ENCODE data around the gene LDLRAD4. TPM values are rescaled to one million over a fixed set of nuclear protein-coding genes. Genes with fewer than 3 reads are reported as not detected.

Gene LDLRAD4
- total RNA-seq, 1 donor from 2014 or later: 6.7 TPM

DNA sequence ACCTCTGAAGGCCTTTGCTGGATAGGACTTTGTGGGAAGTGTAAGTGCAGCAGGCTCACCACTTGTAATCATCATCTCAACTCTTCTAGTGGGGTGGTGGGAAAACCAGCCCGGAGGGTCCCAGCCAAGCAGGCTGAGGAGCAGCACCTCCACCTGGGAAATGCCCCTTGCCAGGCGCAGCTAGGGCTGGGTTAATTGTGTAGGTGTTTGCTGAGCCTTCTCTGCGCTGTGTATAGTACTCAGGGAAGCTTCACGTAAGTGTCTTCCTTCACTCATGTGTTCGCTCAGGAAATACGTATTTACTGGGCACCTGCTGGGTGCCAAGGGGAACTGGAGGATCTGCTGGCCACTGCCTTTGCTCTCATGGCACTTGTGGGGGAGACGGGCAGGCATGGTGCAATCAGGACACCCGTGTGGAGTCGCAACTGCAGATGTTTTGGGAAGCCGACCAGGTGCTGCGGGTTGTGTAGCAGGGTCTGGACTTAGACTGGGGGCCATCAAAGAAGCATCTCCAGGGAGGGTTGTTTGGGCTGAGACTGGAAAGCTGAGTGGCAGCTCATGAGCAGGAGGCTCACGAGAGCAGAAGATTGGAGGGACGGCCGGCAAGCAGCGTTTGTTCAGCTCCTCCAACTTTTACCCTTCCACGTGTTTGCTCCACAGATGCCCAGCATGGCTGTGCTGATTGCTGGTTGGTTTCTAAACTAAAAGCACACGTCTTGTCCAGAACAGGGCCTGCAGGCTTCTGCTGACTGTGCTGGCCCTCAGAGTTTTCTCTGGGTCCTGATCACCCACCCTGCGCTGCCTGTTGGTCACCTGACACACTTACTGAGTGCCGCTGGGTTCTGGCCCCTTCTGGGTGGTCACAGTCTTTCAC, 164.6 kb downstream of the LDLRAD4 start:
- DNase-seq (ENCODE audit: low read depth in 2 of 2): no peak

DNA sequence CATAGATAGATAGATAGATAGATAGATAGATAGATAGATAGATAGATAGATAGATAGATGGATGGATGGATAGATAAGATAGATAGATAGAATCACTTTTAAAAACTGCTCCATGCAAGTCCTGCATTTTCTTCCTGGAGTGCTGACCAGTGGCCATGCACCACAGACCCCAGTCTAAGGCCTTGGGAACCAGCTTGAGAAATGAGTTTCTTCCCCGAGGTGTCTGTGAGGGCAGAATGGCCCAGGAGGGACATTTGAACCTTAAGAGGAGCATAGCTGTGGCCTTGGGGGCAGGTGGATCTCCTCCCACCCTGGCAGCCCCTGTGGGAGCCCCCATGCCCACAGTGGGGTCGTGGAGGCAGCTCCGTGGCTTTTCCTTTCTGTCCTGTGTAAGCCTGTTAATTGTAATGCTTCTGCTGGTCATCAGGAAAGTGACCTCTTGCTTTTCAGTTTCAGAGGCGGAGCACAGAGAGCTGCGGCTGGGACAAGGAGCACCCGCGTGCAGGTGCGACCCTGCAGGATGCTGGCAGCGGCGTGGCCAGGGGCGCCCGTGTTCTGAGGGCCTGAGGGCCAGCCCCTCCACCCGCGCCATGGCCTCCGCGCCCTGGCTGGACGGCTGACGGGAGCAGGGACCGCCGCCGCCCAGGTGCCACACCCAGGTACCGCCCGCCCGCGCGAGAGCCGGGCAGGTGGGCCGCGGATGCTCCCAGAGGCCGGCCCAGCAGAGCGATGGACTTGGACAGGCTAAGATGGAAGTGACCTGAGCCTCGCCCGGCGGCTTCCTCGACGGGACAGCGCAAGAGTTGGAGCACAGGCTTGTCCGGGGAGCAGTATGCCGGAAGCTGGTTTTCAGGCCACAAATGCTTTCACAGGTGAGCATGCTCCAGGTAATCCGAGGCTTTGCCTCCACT, 168.6 kb downstream of the LDLRAD4 start:
- DNase-seq (ENCODE audit: low read depth in 2 of 2): no peak

DNA sequence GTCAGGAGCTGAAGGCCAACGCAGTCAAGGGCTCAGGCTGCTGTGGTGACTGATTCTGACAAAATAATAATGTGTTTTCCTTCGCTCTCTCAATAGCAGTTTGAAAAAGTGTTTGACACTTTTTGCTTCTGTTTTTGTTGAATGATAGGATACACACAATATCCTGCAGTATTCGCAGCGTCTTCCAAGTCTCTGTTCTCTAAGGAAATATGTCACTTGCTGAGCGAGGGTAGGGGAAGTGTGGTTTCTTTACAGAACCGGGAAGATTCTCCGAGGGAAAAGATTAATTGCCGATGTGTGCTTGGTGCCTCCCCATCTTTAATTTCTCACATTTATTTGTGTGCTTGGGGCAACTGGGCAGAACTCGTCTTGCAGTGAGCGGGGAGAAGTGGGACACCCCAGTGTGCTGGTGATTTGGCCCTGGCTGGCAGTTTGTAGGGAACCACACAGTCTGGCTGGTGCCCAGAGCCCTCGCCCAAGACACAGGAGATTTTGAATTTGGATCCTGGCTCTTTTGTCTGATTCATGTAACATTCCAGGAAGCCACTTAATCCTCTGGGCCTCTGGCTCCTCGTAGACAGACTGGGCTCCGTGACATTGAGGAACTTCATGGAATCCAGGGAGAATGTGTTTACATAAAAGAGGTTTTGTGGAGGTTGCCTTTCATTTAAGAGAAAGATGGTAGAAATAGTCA, 169.4 kb downstream of the LDLRAD4 start:
- DNase-seq (ENCODE audit: low read depth in 2 of 2): no peak

DNA sequence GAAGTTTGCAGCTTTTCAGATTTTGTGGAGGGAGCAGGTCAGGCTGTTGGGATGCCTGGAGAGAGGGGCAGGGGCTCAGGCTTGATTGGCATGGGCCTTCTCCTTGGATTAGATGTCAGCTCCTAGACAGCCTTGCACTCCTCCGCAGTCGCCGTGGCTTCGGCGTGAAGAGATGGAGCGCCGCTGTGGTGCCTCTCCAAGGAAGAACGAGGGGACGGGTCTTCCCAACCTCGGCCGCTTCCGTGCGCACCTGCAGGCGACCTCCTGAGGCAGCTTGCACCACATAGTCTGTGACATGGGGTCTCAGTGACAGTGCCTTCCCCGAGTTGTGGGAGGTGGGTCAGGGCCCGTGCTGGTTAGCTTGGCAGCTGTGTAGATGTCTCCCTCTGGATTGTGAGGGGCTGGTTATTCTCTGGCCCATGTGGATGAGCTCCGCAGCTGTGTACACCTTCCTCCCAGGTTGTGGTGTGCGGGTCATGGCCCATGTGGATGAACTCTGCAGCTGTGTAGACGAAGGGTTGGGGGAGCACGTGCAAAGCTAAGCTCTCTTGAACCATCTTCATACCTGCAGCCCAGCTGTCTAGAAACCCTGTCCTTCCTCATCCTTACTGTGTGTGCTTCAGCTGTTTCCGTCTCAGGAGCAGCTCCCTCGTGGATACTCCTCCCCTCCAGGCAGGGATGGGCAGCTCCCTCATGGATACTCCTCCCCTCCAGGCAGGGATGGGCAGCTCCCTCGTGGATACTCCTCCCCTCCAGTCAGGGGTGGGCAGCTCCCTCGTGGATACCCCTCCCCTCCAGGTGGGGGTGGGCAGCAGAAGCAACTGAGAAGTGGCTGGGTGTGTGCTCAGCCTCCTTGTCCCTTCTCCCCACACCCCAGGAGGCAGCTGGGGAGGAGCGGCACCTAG, 170.3 kb downstream of the LDLRAD4 start:
- no peak for DNase-seq (ENCODE audit: low read depth in 2 of 2)

DNA sequence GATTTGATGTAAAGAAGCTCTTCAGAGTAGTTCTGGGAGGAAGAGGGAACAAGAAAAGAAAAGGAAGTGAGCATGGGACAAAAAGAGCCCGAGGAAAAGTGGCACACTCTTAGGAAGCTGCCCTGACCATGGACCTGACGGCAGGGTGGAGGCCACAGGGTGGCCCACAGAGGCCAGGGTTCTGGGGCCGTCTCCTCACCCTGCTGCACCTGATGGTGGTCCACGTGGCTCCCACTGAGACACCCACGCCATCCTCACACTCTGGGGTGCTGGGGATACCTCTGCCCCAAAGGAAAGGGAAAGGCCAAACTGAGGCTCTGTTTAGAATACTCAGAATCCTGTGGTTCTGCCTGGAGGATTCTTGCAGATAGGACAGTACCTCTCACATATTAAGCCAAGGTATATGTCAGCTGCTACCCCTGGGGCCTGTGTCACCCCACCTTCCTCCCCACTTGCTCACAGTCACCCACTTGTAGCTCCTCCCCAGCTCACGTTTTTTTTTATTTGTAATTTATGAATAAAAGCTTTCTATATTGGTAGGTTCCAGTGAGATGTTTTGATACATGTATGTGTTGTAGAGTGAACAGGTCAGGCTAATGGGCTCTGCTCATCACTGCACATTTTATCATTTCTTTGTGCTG, 171.1 kb downstream of the LDLRAD4 start:
- DNase-seq (ENCODE audit: low read depth in 2 of 2): no peak

DNA sequence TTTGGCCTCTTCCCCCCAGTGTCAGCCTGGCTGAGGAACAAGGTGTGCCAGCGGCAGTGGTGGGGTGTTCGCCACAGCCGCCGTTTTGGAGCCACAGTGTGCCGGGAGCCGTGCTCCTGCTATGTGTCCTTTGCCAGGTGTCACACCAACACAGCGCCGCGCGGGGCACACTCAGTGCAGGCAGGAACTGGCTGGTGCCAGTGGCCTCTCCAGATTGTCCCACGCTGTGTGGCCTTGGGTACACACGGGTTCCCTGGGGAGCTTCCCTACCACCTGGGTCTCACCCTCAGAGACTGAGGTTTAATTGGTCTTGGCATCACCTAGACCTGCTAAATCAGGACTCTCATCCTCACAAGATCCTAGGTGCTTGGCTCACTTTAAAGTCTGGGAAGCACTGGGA, 171.6 kb downstream of the LDLRAD4 start:
- no peak for DNase-seq (ENCODE audit: low read depth in 2 of 2)

DNA sequence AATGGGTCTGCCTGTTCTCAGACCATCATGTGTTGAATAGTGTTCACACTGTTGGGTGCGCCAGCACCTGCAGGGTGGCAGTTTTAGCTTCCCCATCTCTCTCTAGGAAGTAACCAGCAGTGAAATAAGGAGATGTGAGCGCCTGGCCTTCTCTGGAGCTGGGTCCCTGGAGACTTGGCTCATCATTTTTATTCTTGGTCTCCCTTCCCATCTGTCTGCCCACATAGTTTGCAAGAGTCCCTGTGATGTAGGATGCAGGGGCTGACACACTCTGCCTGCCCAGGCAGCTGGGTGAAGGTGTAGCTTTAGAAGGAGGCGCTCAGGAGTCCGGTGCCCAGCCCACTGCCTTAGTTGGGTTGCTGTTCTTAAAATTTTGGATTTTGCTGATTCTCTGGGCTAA, 172.2 kb downstream of the LDLRAD4 start:
- no peak for DNase-seq (ENCODE audit: low read depth in 2 of 2)

DNA sequence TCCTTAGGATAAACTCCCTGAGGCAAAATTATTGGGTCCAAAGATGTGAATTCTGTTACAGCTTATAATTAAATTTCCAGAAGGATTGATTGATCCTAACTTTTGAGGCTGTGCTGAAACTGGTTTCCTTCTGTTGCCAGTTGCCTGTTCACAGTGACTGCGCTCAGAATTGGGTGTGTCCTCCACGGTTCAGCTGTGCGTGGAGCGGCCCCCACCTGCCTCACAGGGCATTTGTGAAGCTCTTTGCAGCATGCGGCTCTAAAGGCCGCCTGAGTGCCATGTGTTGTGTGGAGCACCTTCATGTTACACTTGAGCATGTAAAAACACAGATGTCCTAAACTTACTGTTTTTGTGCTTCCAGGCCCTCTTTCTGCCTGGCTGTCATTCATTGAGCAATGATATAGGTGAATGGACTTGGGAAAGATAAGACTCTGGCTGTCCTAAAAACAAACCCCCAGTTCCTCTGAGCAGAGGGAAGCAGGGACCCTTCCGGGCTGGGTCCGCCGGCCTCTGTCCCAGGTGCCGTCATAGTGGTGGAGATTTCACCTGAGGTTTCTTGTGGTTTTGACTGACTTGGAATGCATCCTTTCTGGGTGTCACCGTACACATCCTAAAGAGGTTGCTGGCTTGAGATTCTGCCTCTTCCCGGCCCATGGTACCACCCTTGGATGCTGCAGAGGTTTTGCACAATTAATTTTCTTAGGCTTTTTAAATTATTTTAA, 173.6 kb downstream of the LDLRAD4 start:
- no peak for DNase-seq (ENCODE audit: low read depth in 2 of 2)

DNA sequence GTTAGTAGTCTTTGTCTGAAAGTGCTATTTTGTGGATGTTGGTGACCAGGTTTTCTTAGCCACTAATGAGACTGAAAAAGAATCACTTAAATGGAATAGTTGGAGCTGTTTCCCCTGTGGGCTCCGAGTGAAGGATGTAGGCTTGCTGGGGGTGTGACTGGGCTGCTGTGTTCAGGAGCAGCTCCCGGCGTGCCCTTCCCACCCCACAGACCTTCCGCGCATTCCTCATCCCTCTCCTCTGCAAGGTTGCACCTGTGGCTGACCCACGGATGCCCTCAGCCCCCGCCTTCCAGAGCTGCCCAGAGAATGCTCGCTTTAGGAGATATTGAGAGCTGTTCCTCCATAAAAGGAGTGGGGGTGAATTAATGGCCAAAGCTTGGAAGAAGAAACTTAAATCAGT, 174.3 kb downstream of the LDLRAD4 start:
- DNase-seq (ENCODE audit: low read depth in 2 of 2): no peak

DNA sequence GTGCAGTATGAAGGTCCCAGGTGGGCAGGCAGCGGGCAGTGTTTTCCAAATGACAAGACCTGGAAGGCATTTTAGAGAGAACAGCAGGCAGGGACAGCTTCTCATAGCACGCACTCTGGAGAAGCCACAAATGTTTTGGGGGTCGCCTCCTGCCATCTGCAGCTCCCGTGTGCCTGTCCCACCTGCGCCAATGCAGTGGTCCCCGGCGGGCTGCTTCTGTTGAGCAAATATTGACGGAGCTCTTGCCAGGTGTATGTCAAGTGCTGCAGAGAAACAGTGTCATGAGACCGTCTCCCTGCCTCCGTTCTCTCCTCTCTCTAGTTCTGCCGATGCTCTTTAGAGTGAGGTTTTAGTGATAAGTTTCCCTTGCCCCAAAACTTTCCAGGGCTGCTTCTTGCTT, 174.8 kb downstream of the LDLRAD4 start:
- no peak for DNase-seq (ENCODE audit: low read depth in 2 of 2)

DNA sequence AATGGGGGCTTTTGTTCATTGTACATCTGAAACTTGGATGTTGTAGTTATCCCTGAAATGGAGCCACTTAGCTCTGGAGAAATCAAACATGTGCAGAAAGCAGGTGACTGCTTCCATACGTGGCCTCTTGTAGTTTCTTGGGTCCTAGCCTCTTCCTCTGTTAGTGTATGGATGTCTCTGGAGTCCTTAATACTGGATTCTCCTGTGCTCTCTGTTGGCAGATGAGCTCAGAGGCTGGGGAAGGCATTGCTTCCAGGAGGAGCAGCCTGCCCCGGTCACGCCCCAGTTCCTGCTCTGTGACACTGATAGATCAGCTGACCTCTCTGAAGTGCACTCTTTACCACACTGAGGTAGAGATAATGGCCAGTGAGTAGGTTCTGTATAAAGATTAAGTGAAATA, 176.2 kb downstream of the LDLRAD4 start:
- DNase-seq (ENCODE audit: low read depth in 2 of 2): no peak

DNA sequence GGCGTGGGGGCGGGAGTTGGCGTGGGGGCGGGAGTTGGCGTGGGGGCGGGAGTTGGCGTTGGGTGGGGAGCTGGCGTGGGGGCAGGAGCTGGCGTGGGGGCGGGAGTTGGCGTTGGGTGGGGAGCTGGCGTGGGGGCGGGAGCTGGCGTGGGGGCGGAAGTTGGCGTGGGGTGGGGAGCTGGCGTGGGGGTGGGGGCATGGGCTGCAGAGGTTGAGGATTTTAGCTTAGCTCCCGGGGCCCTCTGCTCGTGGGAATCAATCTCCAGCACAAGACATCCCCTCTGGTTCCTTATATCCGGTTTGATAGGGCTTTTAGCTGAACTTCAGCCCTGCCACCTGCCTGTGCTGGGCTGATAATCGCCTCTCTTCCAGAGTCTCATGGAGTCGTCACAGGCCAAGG, 177.0 kb downstream of the LDLRAD4 start:
- DNase-seq (ENCODE audit: low read depth in 2 of 2): no peak

DNA sequence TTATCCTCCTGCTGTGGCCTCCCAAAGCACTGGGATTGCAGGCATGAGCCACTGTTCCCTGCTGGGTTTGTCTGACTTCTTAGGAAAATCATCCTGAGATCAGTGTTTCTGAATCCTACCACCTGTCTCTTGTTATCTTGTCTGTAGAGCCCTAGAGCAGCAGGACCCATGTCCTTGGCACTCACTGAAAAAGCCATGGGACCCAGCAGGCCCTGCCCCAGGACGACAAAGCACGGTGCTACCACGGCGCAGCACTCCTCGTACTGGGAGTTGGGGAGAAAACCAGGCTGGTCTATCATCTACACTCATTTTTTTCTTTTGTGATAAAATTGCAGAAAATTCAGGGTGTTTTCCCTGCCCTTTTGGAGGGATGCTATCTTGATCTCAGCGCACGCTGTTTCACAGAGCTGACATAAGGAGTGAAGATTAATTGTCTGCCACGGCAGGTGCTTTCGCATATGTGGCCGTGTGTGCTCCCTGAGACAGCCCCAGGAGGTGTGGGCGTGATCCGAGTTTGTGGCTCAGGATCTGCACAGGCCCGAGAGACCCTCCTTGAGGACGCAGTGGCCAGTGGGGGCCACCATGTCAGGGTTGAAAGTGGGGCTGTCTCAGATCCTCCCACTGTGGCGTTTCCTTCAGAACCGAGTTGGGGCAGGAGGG, 179.1 kb downstream of the LDLRAD4 start:
- no peak for DNase-seq (ENCODE audit: low read depth in 2 of 2)

DNA sequence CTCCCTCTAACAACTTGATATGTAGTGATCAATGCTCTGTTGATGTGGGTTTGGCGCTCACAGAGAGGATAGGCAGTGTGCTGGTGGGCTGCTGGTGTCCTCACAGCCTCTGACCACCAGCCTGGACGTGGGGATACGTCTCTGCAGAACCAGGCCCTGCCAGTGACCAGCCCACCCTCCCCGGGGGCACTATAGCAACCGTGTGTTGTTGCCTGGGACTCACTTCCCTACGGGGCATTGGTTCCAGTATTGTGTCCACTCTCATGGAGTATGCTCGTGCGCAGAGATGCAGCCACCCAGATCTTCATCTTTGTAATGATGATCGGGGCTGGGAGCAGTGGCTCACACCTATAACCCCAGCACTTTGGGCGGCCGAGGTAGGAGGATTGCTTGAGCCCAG, 180.1 kb downstream of the LDLRAD4 start:
- DNase-seq (ENCODE audit: low read depth in 2 of 2): no peak

DNA sequence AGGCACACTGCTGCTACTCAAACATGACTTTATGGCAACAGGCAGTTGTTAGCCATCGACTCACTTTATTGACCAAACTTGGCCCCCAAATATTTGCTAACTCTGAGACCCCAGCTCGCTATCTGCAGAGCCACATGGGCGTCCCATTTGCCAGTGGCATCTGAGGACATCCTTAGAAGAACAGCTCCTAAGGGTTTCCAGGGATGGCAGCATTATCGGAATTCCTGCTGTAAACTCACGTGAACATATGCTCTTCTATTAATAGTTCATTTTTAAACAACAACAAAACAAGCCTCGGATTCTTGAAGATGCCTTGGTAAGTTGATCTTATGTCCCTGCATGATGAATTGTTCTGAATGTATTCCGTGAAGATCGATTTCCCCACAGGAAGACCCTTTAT, 181.0 kb downstream of the LDLRAD4 start:
- no peak for DNase-seq (ENCODE audit: low read depth in 2 of 2)

DNA sequence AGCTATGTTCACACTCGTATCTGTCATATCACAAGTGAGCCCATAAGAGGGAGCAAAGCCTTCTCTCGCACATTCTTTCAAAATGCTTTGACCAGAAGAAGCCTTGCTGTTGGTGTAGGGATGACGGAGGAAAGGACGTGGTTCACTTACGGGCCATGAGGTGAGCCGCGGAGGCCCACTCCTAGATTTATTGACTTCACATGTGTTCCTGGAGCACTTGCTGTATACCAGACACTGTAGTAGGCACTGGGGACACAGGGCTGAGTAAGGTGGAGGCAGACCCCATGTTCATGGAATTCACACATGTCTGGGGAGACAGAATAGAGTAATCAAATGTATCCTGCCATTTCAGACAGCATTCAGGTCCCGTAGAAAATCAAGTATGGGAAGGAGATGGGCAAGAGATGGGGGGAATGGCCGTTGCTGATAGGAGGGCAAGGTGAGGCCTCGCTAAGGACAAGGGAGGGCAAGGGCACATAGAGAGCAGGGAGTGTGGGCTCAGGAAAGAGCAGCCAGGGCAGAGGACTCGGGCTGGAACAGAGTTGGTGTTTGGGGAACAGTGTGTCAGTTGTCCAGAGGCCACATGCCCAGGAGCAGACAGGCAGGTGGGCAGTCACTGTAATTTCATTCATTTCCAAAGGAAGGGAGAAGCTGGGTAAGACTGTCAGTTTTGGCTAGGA, 182.2 kb downstream of the LDLRAD4 start:
- no peak for DNase-seq (ENCODE audit: low read depth in 2 of 2)

DNA sequence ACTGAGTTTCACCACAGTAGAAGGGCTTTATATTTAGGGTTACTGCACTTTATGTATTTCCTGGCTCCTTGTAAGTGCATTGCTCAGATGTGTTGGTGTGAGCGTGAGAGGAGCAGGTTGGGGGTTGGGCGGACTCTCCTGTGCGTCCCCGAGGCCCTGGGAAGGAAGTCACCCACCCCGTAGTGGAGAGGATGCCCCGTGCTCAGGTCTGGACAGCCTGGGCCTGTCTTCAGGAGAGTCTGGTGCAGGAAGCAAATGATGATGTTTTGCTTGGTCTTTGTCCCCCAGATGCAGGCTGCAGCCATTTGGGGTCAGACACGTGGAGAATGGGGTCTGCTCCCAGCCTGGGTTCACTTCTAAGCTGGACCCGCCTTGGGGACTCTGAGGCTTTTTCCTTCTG, 182.8 kb downstream of the LDLRAD4 start:
- no peak for DNase-seq (ENCODE audit: low read depth in 2 of 2)

DNA sequence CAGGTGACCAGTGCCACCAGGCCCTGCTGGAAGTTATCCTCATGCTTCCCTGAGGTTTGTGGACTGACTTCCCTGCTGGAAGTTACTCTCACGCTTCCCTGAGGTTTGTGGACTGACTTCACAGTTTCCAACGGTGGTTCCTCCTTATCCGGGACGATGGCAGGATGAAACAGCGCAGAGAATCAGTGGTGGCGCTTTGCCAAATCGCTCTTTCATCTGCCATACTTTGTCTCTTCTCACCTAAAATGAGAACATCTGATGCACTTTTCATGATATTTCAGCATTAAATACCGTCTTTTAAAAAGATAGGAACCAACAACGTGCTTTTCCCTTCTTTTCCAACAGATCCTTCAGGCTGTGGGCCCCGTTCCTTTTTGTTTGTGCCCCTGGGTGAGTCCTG, 183.3 kb downstream of the LDLRAD4 start:
- DNase-seq (ENCODE audit: low read depth in 2 of 2): no peak
